HG03045 (cell line): ENCODE data around the gene MBP.

Source experiments
- ATAC-seq: cut with Tn5 transposase; IDR thresholded peaks from one replicate; pipeline ENCODE4 v1.9.1; 2021; ENCODE audit warnings: mild to moderate bottlenecking, moderate library complexity; ENCODE audit not compliant: unreplicated experiment

MBP gene

GRCh38 chr18:77151033-77151771 lies 18.6 kb upstream of the MBP start:
- no peak for ATAC-seq

GRCh38 chr18:77150588-77150987 lies 18.0 kb upstream of the MBP start:
- ATAC-seq = no peak

- ATAC-seq = no peak
Observed at GRCh38 chr18:77148289-77148688, 15.7 kb upstream of the MBP start.

GRCh38 chr18:77147418-77147852 lies 14.9 kb upstream of the MBP start:
- ATAC-seq = no peak

- ATAC-seq = no peak
Observed at GRCh38 chr18:77146249-77147080, 13.9 kb upstream of the MBP start.

GRCh38 chr18:77145364-77145901 lies 12.8 kb upstream of the MBP start:
- no peak for ATAC-seq

GRCh38 chr18:77144451-77145118 lies 12.0 kb upstream of the MBP start:
- ATAC-seq = no peak

GRCh38 chr18:77144046-77144445 lies 11.5 kb upstream of the MBP start:
- no peak for ATAC-seq

GRCh38 chr18:77143196-77143595 lies 10.6 kb upstream of the MBP start:
- ATAC-seq = no peak

GRCh38 chr18:77141401-77142118 lies 9.0 kb upstream of the MBP start:
- ATAC-seq = no peak

- no peak for ATAC-seq
Observed at GRCh38 chr18:77140439-77141109, 8.0 kb upstream of the MBP start.

- no peak for ATAC-seq
Observed at GRCh38 chr18:77140030-77140429, 7.4 kb upstream of the MBP start.

GRCh38 chr18:77139619-77140018 lies 7.0 kb upstream of the MBP start:
- ATAC-seq = no peak

- no peak for ATAC-seq
Observed at GRCh38 chr18:77138270-77138669, 5.7 kb upstream of the MBP start.

- no peak for ATAC-seq
Observed at GRCh38 chr18:77137851-77138250, 5.3 kb upstream of the MBP start.

- ATAC-seq = no peak
Observed at GRCh38 chr18:77136871-77137665, 4.5 kb upstream of the MBP start.

GRCh38 chr18:77136076-77136718 lies 3.6 kb upstream of the MBP start:
- ATAC-seq = no peak

- ATAC-seq = no peak
Observed at GRCh38 chr18:77135339-77136075, 2.9 kb upstream of the MBP start.
